Fibroblast of gingiva (primary cell): Measurements from ENCODE around the gene CNIH1.

ENCODE experiments used
- DNase-seq: peaks from one replicate; pipeline ENCODE4 v3.0.0-alpha.2; 2011; ENCODE audit warnings: low read depth

CNIH1 gene

GRCh38 chr14:54440873-54441868, at the start of gene CNIH1:
Gene CNIH1 (minus strand): TSS chr14:54441374. CDS start chr14:54441327, 47 bp downstream.
- DNase-seq, result peak; percentile 93

GRCh38 chr14:54490445-54491175, 49.4 kb upstream of the CNIH1 start:
- no peak for DNase-seq

- DNase-seq, result peak; percentile 14
These were observed 48.7 kb upstream of the CNIH1 start for GRCh38 chr14:54489731-54490444.

GRCh38 chr14:54489318-54489683, 48.1 kb upstream of the CNIH1 start:
- DNase-seq, result peak; percentile 8

- DNase-seq, result peak; percentile 97
These were observed 47.6 kb upstream of the CNIH1 start, which contains the start of gene GMFB for GRCh38 chr14:54488646-54489317. Gene GMFB (minus strand): TSS chr14:54488980. CDS start chr14:54488927, 53 bp downstream.

- DNase-seq, result no peak
These were observed 47.1 kb upstream of the CNIH1 start for GRCh38 chr14:54488318-54488645.

- peak; percentile 67 for DNase-seq
These were observed 46.6 kb upstream of the CNIH1 start for GRCh38 chr14:54487771-54488170.

- no peak for DNase-seq
These were observed 45.5 kb upstream of the CNIH1 start for GRCh38 chr14:54486685-54487084.

GRCh38 chr14:54483846-54484245, 42.7 kb upstream of the CNIH1 start:
- no peak for DNase-seq

- DNase-seq, result no peak
These were observed 42.0 kb upstream of the CNIH1 start for GRCh38 chr14:54483073-54483745.

GRCh38 chr14:54481695-54482094, 40.5 kb upstream of the CNIH1 start:
- DNase-seq, result no peak

GRCh38 chr14:54480830-54481562, 39.8 kb upstream of the CNIH1 start:
- DNase-seq, result no peak

GRCh38 chr14:54478636-54479215, 37.6 kb upstream of the CNIH1 start:
- peak; percentile 79 for DNase-seq

GRCh38 chr14:54475911-54476310, 34.7 kb upstream of the CNIH1 start:
- DNase-seq, result peak; percentile 60

- peak; percentile 74 for DNase-seq
These were observed 34.2 kb upstream of the CNIH1 start for GRCh38 chr14:54475187-54475899.

GRCh38 chr14:54474232-54474793, 33.1 kb upstream of the CNIH1 start:
- peak; percentile 32 for DNase-seq

GRCh38 chr14:54472315-54472714, 31.1 kb upstream of the CNIH1 start:
- no peak for DNase-seq

- DNase-seq, result no peak
These were observed 30.5 kb upstream of the CNIH1 start for GRCh38 chr14:54471641-54472040.

GRCh38 chr14:54470701-54471100, 29.5 kb upstream of the CNIH1 start:
- DNase-seq, result no peak
